NCI-H2107 treated with DMSO at 0.1 percent for 48 hours (cell line): ENCODE data around the gene FANCC.

Source experiments
- DNase-seq: peaks from one replicate; lab custom pipeline; 2025; ENCODE audit not compliant: unreplicated experiment; lab: John Stamatoyannopoulos, UW

FANCC gene

GRCh38 chr9:95053611-95054570 lies 263.6 kb downstream of the FANCC start:
- no peak for DNase-seq

- peak; percentile 26 for DNase-seq
These were observed 267.7 kb downstream of the FANCC start for GRCh38 chr9:95049761-95050160.
